ENCODE results near the gene WDR1.
A peak's percentile ranks its signal among the peaks of the same experiment; 100 is the strongest.

WDR1 gene

DNA sequence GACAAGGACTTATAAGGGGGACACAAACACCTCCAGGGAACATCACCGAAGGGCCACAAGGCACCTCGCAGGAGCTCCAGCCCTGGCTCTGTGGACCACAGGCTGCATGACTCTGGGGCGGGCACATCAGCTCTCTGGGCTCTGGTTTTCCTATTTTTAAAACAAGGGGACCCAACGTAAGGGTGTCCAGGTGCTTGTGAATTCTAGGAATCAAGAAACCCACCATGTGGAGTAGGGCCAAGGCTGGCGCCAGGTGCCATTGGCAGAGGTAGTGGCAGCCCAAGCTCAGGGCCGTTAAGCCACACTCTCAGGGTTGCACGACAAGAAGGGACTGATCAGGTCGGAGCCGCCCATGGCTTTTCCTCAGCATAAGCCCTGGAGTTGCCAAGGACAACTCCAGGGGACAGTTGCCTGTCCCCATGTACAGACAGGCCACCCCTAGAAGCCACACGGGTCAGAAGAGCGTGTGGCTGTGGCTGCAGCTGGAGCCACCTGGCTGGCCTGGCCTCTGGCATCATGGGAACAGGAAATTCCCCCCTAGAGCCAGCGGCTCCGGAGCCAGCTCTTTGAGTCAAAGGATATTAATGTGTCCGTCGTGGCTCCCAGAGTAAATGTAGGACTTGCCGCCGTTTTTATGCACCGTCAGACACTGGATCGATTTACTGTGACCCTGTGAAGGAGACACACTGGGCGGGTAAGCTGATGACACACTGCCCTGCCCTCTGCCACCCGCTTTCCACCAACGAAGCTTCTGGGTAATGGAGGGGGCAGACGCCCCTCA is 32.5 kb downstream of the WDR1 start:
- DNase-seq, result no peak

DNA sequence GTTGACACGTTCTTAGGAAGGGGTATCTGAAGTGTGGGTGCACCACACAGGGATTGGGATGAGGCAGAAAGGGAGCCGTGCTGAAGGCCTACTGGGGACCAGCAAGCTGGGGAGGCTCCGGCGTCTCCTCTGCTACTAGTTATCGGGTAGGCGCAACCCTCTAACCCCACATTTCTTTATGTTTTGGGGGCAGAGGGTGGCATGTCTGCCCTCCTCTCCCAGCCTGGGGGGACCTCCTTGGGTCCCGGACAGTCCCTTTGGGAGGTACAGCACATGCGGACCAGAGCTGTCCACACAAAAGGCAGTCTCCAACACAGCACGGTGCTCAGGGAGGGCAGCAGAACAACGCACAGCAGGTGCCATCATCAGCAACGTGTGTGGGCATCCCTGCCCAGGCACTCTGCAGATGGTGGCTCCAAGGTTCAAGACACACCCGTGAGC is 33.2 kb downstream of the WDR1 start:
- DNase-seq, result no peak

DNA sequence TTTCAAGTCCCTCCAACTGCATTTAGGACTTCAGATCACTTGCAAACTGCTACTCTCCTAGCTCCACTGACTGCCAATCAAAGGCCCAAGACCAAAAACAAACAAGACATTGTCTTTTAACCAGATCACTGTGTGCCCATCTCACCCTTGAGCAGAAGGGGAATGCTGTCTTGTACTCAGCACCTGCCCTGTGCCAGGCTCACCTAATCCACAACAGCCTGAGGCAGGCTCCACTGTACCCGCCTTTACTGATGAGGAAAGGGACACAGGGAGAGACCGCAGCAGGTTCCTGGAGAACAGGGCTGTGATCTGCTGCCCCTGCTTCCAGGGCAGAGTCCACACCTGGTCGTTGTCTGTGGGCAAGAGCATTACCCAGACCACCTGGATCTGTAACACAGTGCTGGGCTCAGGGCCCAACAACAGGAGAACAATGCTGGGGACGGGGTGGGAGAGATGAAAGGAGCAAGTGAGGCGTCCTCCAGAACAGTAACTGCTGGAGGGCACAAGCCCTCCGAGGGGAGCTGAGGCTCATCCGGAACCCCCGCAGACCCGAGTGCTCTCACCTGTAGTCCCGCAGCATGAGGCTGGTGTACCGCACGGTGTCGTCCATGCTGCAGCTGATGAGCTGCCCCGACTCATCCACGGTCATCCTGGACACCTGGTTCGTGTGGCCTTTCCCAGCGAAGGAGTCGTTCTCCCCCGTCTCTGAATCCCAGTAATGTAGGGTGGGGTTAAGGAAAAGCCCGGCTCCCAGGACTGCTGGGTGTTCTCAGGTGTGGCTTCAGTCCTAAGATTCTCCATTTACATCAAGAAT is 33.9 kb downstream of the WDR1 start:
- DNase-seq, result peak; percentile 27

GRCh38 chr4:10082047-10082446 is 34.6 kb downstream of the WDR1 start:
- DNase-seq, result no peak

GRCh38 chr4:10081218-10081606 is 35.4 kb downstream of the WDR1 start:
- DNase-seq, result no peak

DNA sequence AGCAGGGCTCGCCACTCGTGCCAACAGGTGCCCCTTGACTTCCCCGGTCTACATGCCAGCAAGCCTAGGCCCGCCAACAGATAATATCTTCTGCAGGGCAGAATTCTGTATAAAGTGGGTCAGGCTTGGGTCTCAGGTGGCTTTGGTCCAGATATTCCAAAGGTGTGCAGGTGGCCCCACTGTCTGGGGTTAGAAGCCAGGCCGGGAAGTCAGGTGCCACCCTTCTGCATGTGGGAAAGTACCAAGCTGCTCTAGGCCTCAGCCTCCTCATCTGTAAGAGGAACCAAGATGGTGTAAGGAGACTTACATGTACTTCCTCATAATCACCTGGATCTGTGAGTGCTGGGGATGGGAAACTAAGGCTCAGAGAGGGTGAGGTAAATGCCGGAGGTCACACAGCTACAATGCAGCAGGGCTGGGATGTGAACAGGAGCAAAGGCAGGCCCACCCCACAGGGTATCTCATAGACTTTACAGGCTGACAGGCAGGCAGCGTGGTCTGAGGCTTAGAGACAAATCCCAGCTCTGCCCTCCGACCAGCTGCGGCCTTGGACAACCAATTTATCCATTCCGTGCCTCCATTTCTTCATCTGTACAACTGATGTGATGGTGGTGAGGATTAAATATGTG is 35.9 kb downstream of the WDR1 start:
- DNase-seq, result no peak

- no peak for DNase-seq
Observed at GRCh38 chr4:10079912-10080588, 36.5 kb downstream of the WDR1 start.

DNA sequence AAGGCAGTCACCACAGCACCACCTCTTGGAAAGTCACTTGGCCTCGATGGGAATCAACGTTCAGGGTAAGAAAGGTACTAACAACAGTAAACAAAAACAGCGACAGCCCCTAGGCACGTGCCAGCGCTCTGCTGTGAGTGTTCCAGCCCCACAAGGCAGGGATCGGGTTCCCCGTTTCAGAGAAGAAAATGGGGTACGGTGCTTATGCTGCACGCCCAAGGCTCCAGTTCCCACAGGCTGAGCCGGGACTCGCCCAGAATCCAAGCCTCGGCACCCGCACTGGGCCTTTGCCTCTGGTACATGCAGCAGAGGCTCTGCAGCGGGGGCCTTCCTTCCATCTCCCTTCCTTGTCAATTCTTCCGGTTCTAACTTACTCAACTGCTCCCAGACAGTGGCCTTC is 37.3 kb downstream of the WDR1 start:
- DNase-seq, result no peak

DNA sequence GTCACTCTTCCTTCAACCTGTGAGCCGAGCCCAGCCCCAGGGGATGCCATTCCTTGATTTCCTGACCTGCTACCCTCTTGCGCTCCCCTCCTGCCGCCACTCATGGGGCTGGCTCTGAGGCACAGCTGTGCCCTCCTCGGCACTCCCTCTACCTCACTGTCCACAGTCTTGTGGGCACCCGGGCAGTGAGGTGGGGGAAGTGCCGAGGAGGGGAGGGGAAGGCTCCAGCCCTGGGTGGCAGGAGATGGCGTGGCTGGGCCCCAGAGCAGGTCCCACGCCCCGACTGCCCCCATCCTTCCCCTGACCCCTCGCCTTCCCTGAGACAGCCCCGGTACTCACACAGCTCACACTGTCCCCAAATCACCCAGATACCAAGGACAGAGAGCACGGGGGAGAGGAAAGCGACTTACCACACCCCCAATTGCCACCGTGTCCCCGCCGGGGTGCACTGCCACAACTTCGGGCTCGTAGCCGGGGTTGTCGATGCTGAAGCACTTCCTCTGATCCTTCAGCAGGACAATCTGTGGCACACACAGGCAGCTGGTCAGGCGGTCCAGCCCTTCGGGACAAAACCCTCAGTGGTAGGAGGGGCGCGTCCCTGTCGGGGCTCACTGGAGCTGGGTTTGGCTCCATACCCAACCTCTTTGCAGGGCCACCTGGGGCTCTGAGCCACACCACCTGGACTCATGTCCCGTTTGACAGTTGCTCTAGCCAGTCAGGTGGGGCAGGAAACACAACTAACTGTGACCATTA is 37.9 kb downstream of the WDR1 start:
- no peak for DNase-seq

DNA sequence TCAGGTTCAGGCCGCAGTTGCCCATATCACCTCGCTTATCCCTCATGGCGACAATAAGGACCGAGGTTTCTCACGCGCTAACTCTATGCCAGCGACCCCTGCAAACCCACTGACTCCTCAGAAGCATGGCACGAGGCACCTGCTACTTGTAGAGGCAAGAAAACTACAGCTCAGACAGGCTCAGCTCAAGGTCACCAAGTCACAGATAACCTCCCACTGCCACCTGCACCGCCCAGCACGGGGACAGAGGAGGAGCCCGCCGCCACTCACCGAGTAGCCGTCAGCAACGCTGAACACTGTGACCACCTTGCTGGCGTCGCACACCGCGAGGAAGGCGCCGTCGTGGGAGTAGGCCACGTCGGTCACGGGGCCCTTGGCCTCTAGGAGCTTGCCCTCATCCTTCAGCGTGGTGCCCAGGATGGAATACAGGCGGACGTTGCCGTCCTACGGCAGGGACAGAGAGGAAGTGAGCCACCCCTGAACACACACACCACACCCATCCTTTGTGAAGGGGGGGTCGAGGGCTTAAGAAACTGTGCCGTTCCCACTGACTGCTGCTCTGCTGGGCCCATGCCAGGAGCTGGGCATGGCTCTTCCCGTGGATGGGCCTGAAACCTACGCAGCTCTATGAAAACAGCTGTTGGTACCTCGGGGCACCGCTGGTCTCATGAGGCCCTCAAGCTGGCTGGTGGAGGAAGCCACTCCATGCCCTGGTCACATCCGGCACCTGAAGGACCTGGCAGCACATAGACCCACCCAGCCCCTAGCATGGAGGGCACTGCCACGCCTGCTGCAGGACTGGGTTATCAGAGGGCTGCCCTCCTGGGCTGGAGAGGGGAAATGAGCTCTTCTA is 38.9 kb downstream of the WDR1 start:
- no peak for DNase-seq

GRCh38 chr4:10077076-10077475 is 39.5 kb downstream of the WDR1 start:
- DNase-seq, result no peak

DNA sequence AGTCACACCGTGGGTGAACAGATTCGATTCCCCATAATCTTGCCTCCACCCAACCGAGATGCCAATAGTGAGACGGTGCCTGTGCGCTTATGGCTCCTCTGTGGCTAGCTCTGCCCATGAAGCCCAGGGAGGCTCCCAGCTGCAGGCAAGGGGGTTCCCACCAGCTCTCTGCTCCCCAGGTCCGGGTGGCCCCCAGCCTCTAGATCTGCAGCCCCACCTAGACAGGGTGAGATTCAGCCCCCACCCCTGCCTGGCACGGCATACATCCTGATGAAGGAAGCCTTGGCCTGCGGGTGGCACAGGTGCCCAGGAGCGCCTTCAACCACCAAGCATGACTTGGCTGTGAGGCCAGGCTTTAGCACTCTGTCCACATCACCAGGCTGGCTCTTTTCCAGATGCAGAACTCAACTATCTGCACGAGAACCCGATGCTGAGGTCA is 40.6 kb downstream of the WDR1 start:
- no peak for DNase-seq

GRCh38 chr4:10075158-10075863 is 41.3 kb downstream of the WDR1 start:
- no peak for DNase-seq

DNA sequence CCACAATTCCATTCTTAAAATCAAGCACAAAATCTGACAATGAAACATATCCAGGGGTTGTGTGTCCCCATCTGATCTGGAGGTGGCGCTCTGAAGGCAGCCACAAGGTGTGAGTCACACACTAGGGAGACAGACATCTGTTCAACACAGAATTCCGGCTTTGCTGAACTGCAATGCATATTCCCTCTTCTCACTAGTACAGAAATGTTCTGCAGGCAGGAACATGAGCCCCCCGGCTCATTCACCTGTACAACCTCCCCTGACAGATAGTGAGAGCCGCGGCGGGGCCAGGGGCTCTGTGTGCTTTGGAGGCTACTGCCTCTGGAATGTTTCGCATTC is 41.9 kb downstream of the WDR1 start:
- DNase-seq, result no peak

DNA sequence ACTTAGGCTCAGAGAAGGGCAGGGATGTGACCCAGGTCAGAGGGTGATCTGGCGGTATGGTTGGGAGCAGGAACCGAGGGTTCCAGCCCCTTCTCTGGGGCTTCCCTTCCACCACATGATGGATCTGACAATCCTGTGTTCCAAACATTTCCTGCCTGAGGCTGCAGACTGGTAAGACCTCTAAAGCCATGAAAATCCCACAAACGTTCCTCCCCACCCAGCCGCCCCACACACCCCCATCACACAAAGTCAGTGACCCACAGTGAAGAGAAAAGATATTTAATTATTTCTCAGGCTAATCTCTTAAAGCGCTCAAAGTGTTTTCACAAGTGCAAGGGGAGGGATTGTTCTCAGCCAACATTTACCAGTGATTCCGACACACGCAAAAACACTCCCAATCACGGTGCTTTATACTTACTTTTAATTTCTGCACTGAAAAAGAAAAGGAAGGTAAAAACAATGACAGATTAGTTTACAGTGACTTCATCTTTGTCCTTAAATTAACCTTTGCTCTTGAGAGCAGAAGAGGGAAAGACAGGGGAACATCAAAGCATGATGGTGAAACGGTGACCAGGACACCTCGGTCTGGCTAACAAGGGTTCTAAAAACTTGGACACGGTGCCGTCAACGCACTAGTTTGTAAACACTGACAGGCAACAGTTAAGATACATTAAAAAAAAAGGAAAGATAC is 42.4 kb downstream of the WDR1 start:
- no peak for DNase-seq

DNA sequence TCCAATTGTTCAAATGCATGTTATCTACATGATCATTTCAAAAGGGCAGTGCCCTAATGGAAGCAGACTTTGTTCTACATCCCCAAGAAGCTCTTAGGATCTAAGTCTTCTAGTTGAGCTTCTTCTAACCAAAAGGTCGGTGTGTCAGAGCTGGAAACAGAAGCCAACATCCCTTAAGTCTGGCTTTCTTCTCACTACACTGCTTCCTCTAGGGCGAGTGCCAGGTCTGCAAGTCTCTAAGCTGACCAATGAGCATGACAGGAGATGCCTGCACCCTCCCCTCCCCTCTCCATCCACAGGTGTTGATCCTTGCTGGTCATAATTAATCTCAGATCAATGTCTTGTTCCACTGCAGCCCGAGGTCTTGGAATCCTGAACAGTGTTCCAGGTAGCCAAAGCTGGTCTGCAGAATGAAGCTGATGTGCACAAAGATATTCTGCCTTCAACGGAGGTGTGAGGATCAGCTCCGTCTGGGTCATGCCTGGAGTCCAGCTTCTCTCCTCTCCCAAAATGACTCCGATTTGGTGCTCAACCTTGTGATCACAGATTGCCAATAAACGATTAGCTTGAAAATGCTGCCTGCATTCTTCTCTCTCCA is 44.1 kb downstream of the WDR1 start:
- DNase-seq, result no peak

- no peak for DNase-seq
Observed at GRCh38 chr4:10069075-10069642, 47.4 kb downstream of the WDR1 start.

DNA sequence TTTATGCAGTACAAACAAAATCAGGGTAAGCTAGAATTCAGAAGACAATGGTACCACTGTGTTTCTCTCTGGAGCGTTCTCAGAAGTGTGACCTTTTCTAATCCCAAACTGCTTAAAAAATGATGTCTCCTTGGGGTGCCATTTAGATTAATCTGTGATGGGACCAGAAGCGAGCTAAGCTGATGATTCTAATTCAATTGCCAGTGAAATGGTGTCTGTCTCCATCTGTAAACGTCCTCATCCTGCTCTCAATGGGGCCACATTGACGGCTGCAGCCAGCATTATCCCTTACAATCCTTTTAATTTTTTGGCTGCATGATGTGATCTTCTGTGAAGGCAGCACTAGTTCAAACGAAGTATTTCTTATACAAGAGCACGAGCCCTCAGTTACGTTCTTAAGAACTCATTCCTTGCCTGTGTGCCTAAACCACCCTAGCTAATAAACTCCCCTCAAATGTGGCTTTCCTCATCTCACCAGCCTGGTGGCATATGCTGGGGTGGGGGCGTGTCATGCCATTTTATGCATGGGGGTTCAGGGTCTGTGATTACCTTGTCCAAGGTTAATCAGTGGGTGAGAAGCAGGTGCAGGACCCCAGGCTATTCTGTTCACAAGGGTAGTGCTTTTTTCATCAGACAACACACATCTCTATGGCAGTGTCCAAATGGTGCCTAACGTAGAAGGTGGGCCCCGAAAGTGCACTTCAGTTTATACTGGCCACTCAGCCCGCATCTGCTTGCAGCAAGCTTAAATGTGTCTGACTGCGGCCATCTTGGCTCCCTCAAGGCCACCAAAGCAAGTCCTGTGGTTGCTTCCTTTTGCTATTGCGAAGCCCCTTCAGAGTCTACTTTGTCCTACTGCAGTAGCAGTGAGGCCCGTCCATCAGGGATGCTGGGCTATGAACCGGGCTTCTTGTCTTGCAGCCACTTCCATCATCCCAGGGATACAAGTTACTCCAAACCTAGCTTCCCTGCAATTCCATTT is 49.6 kb downstream of the WDR1 start:
- DNase-seq, result no peak

Measured in midbrain (tissue), 1 donor.